HL-60/S4 (cell line): ENCODE data around the gene ADIPOR2.

Source experiments
- in situ Hi-C: fragments of 300-500 bp; cut with MboI; formaldehyde crosslinking; loops from 2 replicates; pipeline ENCODE4 v1.14.3; 2022; ENCODE audit warnings: low sequenced_read_pairs

ADIPOR2 gene, protein sequence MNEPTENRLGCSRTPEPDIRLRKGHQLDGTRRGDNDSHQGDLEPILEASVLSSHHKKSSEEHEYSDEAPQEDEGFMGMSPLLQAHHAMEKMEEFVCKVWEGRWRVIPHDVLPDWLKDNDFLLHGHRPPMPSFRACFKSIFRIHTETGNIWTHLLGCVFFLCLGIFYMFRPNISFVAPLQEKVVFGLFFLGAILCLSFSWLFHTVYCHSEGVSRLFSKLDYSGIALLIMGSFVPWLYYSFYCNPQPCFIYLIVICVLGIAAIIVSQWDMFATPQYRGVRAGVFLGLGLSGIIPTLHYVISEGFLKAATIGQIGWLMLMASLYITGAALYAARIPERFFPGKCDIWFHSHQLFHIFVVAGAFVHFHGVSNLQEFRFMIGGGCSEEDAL

DNA sequence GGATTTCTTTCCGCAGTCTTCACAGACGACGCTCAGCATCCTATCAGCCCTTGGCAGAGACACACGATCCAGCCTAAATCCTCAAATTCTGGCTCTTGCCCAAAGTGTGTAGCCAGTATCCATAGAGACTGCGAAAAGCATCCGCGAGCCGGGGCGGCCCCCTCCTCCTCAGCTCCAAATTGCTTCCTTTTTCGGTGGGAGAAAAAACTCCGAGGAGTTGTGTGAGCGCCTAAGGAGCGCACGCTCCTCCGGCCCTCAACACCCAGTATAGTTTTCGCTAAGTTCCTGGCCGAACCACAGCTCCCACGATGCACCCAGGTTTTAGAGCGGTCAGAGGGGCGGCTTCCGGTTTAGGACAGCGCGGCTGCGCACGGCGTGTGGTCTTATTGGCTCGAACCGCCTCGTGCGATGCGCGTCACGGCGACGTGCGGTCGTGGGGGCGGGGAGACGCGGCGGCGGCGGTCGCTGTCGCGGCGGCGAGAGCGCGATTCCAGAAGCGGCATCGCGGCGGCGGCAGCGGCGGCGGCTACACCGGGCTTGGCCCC, at the start of gene ADIPOR2:
TSS of gene ADIPOR2 (plus strand) at position 493 of the 545 bp plus-strand sequence. CDS start 63,274 bp downstream, outside the sequence.
- in situ Hi-C loops, result no loop called here

DNA sequence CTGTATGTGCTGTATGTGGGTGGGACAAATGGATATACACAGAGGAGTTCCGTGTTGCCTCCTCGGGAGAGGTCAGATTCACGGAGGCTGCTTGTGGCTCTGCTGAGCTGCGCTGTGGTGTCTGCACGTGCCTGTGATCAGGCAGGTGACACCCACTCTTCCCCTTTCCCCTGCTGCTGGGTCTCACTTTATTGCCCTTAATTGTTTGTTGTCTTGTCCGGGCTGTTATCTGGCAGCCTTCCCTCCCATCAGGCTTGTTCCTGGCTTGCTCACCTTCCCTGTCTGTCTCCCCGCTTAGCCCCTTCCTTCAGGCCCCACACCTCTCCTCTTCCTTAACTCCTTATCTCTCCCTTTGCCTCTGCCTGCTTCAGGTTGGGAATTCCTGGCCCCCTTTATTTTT, 48.4 kb upstream of the ADIPOR2 start:
- in situ Hi-C loops, result no loop called here

DNA sequence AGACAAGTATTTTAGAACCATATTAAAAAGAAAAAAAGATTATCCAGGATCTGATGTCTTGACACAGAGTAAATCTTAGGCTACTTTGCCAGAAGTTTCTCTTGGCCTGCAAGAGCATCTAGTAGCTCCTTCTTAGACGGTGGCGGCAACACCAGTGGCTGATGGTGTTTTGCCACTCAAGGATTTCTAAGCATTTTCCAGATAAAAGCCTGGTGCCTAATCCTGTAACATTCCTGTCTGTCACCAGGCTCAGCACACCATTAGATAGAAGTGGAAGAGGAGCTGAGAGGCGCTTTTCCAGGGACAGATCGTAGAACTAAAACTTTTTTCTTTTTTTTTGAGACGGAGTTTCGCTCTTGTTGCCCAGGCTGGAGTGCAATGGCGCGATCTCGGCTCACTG, 47.8 kb upstream of the ADIPOR2 start:
- in situ Hi-C loops, result no loop called here

DNA sequence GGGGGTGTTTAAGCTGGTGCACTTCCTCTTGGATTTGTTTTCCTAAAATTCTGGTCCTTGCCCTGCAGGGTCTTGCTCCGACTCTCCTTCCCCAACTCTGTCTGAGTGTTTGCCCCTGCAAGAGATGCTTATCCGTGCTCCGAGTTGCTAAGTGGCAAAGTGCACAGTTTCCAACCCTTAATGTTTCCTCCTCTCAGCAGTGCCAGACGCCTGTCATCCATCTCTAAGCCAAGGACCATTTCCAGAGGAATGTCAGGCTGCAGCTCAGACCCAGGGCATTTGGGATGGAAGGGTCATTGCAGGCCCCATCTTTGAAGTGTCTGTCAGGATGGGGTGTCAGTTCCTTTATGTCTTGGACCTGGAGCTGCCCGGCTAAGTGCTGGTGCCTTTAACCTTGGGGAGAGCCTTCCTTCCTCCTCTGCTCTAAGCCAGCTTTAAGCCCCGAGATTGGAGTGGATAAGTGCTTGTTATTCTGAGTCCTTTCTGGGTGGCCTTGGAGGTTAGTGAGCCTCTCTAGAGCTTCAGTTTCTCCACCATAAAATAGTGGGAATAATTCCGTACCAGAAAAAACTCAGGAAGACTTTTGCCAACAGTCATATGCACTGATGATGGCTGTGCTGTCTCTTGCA, 46.9 kb upstream of the ADIPOR2 start:
- in situ Hi-C loops, result no loop called here

DNA sequence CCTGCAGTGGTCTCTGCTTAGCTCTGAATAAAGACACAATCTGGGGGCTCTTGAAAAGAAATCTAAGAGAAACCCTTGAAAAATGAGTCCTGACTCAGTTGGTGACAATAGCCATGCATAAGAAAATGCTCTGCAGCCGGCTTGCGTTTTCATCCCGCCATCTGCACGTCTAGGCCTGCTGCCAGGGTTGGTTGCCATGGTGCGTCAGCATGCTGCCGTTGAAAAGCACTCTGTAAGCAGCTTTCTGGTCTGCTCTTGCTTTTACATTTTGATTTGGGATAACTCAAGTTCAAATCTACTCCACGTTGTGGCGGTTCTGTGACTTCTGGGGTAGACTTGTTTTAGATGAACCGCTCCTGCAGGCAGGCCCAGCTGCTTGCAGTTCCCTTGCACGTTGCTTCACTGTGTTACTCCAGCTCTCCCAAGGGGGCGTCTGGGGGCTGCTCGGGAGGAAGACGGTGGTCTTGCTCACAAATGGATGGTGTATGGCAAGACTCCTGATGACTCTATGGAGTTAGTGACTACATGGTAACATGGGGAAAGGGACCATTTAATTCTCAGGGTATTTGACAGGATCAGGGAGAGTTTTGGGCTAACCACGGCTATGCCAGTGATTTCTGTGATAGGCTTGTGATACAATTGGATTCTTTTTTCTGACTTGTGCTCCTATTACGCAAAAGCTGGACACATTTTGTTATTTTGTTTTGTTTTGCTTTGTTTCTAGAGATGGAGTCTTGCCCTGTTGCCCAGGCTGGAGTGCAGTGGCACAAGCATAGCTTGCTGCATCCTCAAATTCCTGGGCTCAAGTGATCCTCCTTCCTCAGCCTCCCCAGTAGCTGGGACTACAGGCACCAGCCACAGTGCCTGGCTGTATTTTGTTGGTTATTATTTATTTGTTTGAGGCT, 46.1 kb upstream of the ADIPOR2 start:
- in situ Hi-C loops, result loop anchor here (5.0 kb wide), 1 partner anchor 143 kb away; no protein-coding TSS in a partner anchor

DNA sequence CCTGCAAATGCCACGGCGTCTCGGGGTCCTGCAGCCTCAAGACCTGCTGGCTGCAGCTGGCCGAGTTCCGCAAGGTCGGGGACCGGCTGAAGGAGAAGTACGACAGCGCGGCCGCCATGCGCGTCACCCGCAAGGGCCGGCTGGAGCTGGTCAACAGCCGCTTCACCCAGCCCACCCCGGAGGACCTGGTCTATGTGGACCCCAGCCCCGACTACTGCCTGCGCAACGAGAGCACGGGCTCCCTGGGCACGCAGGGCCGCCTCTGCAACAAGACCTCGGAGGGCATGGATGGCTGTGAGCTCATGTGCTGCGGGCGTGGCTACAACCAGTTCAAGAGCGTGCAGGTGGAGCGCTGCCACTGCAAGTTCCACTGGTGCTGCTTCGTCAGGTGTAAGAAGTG, 45.1 kb upstream of the ADIPOR2 start:
- in situ Hi-C loops, result loop anchor here (5.0 kb wide), 1 partner anchor 141 kb away; no protein-coding TSS in a partner anchor

DNA sequence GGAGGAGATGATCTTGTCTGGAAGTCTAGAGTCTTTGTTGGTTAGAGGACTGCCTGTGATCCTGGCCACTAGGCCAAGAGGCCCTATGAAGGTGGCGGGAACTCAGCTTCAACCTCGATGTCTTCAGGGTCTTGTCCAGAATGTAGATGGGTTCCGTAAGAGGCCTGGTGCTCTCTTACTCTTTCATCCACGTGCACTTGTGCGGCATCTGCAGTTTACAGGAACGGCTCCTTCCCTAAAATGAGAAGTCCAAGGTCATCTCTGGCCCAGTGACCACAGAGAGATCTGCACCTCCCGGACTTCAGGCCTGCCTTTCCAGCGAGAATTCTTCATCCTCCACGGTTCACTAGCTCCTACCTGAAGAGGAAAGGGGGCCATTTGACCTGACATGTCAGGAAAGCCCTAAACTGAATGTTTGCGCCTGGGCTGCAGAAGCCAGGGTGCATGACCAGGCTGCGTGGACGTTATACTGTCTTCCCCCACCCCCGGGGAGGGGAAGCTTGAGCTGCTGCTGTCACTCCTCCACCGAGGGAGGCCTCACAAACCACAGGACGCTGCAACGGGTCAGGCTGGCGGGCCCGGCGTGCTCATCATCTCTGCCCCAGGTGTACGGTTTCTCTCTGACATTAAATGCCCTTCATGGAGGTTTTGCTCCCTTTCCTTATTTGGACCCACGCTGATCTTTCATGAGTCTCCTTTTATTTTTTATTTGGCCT, 44.1 kb upstream of the ADIPOR2 start:
- in situ Hi-C loops, result loop anchor here (5.0 kb wide), 1 partner anchor 141 kb away; no protein-coding TSS in a partner anchor

DNA sequence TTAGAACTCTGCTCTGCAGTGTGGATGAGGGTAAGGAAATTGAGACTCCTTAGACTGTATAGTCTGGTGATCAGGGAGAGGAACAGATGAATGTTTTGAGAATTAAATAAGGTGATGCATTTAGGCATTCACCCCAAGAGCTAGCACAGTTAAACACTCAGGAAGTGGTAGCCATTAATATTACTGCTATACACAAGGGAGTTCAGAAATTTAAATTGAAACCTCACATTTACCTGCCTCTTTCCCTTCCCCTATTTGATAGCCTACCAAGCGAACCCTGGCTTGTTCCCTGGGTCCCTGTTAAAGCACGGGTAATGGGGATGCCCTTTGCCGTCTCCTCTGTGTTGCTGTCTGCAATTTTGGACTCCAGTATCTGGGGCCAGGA, 43.6 kb upstream of the ADIPOR2 start:
- in situ Hi-C loops, result loop anchor here (5.0 kb wide), 1 partner anchor 140 kb away; no protein-coding TSS in a partner anchor

DNA sequence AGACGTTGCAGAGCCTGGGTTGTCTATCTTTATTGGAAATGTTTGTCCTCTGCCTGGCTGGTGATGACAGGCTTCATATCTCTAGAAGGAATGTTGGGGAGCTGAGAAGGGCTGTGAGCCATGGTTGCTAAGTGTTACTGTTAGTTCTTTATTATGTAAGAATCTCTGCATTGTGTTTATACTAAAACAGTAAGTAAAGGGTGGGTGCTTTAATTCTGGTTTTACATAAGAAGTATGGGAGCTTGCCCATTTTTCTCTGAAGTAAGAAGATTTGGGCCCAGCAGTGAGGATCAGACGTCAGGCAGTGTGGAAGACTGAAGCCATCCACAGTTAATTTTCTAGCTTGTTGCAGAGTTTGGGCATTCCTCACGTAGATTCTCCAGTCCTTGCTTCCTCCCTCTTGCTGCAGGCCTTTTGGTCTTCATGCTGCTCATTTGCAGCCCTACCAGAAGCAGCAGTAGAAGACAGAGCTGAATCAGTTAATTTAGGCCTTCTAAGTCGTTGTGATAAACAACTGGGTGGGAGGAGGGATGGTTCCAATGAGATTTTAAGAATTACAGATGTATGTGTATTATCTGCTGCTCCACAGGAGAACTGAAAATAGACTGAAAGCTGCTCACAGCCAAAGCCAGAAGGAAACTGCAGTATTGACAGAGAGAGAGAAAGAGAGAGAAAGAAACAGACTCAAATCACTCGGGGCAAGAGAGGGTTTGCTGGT, 40.5 kb upstream of the ADIPOR2 start:
- in situ Hi-C loops, result loop anchor here (5.0 kb wide), 1 partner anchor 287 kb away; no protein-coding TSS in a partner anchor

DNA sequence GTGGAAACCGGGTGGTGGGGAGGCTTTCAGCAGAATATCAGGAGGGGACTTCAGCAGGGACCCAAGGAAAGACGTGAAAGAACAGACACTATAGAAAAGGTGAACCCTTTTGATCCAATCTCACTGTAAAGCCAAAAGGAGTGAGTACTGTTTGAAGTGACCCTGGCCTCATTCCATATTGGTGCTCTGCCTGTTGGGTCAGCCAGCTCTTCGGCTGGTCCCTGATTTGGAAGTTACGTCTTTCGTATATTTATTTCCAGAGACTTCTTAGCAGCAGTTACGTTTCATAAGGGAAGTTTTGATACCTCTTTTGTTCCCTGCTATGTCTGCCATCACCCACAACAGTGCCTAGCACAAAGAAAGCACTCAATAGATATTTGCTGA, 39.9 kb upstream of the ADIPOR2 start:
- in situ Hi-C loops, result loop anchor here (5.0 kb wide), 1 partner anchor 286 kb away; no protein-coding TSS in a partner anchor

DNA sequence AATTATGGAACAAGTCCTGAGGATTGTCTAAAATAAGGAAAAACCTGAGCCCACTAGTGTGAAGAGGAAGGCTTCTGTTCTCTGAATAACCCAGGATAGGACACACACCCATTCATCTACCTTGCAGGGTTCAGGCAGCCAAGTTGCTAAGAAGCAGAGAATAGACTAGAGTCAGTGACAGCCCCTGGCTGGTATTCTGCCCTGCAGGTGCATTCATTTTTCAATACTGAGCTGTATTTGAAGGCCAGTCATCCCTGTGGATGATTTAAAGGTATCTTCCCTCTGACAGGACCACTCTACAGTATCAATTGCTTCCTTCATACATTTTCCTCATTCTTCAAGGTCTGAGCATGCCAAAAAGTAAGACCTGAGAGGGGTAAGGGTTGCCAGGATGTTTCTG, 38.9 kb upstream of the ADIPOR2 start:
- in situ Hi-C loops, result loop anchor here (5.0 kb wide), 1 partner anchor 285 kb away; no protein-coding TSS in a partner anchor

DNA sequence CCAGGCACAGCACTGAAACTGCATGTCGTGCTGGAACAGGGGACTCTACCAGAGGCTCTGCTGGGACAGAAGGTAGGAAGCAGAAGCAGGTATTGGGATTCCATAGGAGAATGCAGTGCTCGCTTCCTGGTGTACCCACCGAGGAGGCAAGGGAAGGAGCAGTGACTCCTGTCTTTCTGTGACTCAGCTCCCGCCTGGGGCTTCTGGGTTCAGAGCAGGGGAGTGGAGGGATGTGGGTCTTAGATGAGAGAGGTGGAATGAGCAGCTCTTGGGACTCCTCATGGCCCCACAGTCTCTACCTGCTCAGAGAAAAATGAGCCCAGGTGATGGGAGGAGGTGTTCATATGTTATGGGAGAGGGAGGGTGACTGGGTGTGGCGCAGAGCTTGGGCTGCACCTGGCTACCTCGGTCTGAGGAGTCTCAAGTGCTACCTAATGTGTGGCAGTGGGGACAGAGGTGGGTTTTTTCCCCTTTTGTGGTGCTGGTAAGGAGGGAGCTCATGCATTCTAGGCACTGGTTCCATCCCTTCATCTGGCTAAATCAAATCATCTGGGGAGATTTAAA, 35.6 kb upstream of the ADIPOR2 start:
- in situ Hi-C loops, result no loop called here

DNA sequence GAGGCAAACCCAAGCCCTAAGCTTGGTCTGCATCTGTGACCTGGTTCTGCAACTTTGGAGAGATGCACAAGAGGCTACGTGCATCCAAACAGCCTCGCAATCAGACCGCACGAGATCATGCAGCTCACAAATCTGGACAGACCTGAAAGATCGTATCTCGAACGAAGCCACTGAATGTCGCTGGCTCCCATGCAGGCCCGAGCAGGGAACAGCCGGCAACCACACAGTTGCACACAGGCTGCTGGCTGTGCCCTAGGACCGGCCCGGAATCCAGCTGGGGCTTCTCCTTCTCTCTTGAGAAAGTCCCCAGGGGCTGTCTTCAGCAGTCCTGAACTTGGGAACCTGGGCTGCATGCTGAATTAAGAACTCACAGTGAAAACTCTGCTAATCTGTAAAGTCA, 34.0 kb upstream of the ADIPOR2 start:
- in situ Hi-C loops, result no loop called here

DNA sequence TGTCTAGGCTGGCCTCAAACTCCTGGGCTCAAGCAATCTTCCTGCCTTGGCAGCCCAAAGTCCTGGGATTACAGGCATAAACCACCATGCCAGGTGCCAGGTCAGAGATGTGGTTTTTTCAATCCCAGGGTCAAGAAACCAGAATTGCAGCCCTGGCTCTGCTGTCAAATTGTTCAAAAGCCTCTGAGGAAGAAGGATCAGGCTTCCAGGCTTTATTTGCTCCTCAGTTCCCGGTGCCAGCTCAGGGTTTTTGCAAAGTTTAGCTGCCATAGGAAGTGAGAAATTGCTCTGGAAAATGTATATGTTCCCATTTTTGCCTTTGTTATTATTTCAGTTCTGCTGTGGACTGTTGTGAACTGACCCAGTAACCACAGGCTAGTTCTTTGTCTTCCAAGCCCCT, 33.2 kb upstream of the ADIPOR2 start:
- in situ Hi-C loops, result no loop called here

DNA sequence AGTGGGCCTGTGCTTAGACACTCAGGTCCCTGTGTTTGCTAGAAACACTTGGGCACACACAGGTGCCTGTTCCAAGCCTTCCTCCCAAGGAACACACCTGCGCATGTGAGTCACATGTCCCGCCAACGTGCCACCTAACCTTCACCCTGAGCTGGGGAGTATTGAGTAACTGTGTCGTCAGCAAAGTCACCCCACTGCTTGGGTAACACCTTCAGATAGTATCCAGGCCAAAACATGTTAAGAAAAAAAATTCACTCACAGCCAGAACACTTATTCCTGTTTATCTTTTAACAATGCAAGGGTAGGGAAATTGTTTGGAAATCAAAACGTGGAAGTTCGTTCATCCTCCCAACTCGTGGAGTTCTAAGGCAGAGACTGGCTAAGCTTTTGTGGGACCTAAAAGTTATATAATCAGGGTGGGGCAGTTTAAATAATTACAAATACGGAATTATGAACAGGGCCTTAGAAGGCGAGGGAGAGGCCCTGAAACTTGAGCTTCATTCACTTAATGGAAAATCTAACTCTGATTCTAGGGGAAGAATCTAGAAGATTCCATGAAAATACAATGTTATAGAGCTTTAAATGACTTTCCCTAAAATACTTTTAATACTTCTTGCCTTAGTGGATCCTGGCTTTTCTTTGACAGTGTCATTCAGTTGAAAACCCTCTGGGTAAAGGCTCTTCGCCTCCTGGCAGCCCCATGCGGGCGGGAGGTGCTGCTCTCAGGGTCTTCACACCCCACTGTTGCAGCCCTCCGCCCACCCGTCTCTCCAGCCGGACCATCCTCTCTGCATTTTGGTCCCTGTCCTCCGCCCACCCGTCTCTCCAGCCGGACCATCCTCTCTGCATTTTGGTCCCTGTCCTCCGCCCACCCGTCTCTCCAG, 30.3 kb upstream of the ADIPOR2 start:
- in situ Hi-C loops, result no loop called here

DNA sequence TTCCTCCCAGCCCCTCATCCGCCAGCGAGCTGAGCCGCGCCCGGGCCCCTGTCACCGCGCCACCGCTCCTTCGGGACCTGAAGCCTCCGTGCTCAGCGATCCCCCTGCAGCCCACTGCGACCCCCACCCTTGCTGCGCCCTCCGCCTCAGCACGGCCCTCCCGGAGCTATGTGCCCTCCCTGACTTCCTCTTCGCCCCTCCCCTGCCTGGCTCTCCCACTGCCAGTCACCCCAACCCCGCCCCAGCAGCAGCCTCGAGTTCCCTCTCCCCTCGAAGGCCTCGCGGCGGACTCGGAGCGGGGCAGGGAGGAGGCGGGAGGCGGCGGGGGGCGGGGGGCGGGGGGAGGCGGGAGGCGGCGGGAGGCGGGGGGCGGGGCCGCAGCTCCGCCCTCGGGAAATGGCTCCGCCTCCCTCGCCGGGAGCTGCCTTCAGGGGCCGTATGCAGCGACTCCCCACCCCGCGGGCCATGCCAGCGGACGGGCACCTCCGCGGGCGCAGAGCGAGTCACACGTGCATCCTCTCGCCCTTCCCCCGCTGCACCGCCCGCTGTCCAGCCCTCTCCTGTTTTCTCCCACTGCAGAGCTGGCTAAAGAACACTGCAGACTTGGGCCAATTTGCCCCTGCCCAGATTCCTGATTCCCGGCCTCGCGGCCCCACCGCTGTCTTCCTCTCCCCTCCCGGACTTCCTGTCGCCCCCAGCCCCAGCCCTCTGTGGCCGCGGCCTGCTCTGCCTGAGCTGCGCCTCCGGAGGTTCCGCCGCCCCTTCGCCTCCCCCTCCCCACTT, 29.1 kb upstream of the ADIPOR2 start:
- in situ Hi-C loops, result no loop called here

DNA sequence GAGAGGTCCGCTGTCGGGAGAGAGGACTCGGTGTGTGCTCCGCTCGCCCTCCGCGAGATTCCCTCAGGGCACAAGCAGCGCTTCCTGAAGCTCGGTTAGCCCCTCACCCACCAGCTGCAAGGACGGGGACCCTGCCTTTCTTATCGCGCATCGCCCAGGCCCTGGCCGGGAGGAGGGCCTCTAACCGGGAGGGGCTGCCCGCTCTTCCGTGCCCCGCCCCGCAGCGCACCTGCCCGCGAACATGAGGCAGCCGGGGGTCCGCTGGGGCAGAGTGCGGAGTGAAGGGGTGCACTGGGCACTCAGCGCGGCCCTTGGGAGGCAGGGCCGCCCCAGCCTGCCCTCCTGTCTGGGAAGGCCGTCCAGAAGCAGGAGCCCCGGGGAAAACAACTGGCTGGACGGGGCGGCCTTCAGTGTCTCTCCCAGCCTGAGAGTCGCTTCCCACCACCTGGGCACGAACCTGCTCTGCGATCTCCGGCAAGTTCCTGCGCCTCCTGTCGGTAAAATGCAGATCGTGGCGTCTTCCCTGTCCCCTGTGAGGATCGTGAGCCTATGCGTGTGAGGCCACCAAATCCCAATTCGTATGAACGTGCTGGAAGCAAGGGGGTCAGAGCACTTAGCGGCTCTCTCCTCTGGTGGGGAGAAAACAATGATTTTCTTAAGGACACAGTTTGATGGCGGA, 28.0 kb upstream of the ADIPOR2 start:
- in situ Hi-C loops, result no loop called here
